Hematopoietic multipotent progenitor cell treated with erythropoietin and hydrocortisone succinate and interleukin-3 and kit ligand, for 15 days (in vitro differentiated cells): ENCODE results near the gene BACH2.
"Not testable (repeated sequence)": the region's sequence is repeated elsewhere in the genome, so short reads cannot be mapped to it uniquely, and the experiment has no call there.

Experiments
- DNase-seq: peaks from one replicate; pipeline ENCODE4 v3.0.0-alpha.2; 2015; ENCODE audit warnings: low spot score

BACH2 gene

GRCh38 chr6:89987830-89988229, 308.8 kb downstream of the BACH2 start:
- no peak for DNase-seq

DNA sequence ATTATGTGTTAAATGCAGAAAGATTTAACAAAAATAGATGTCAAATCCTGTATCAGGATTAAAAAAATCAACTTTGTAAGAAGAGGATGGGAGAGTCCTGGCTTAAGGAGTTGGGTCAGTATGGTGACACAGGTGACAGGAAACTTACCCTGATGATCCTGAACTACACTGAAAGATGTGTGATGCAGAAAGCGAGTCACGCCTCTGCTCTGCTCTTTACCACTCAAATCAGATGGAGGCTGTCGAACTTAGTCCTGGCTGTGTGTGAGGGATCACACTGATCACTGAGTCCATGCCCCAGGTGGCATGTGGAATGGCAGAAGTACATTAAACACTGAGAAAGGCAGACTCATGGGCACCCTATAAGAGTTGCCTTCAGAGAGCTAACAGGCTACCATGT, 309.5 kb downstream of the BACH2 start:
- DNase-seq = no peak

DNA sequence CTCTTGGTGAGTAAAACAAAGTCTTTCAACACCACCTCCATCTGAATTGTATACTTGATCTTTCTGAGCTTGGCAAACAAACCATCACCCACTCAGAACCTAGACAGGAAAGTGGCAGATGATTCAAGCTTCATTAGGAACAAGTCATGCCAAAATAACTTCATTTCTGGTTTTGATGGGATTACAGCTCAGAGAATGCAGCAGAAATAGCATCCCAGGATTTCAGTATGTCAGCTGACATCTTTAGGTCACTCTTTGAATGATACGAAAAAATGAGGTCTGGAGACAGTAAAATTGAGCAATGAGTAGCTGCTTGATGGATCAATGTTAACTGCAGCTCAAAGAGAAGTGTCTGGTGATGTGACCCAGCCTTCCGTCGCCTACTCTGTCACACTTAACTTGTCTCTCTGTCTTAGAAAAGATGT, 310.0 kb downstream of the BACH2 start:
- no peak for DNase-seq

- DNase-seq = no peak
Measured at GRCh38 chr6:89985751-89986493, 310.7 kb downstream of the BACH2 start.

DNA sequence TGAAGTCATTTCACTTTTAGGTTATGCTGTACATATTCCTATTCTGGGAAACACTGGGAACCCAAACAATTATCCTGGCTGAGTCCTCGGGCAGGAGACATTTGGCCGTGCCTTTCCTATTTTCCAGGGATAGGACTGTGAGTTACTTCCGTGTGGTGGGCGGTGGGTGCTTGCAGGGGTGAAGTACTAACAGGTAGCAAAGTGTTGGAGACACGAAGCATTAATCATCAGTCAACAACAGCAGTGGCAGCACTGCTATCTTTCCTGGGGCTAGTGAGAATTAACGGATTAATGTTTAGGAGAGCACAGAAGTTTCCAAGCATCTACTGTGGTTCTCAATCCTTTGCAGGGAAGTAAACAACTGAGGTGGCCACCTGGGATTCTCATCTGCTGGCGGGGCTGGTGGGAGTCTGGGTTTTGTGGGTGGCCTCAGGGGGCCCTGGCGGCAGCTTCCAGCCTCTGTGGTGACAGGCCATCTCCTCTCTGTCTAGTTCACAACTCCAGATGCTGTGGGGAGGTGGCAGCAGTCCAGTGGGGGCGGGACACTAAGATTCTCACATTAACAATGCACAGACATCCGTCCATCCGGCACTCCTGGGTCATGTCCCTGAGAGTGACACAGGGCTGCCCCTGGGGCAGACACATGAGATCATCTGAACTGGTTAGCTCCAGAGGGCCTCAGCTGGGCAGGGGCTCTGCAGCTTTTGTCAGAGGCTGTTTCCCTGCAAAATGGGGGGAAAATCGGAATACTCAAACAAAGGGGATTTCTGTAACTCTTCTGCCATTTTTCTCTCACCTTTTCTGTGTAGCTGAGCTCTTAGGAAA, 311.5 kb downstream of the BACH2 start:
- DNase-seq = no peak

DNA sequence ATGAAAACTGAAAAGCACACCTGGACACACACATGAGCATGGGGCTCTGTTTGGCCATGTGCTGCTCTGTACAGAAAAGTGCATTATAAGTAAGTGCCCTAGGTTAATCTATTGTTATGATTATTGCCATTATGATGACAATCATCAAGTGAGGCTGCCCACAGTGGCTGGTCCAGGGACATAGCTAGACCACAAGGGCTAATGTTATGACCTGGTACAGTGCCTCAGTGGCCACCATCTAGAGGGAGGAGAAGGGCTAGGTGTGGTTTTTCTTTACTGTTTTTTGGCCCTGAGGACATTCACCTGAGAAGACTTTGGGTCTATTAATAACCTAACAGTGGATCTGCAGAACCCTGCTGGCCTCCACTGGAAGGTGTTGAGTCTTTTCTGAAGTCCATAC, 316.3 kb downstream of the BACH2 start:
- DNase-seq = no peak

DNA sequence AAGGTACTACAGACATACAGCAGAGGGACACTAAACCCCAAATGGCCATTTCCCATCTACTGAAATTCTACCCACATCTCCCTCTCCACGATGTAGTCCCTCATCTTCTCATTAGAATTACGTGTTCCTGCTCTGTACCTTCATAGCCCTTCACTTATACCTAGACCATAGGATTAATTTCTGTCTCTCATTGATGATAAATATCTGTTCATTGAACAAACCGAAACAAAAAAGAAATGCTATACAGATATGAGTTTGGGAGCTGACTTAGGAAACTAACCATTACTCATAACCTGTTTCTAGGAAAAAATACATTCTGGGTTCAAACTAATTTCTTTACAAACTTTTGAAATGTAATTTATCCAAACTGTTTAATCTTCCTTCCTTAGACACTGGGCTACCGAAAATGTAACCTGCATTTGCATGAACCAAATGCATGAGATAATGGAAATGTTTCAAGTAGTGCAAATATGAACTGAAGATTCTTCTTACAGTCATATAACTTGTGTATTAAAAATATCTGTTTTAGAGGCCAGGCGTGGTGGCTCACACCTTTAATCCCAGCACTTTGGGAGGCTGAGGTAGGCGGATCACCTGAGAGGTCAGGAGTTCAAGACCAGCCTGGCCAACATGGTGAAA, 317.0 kb downstream of the BACH2 start:
- no peak for DNase-seq

- DNase-seq = no peak
Measured at GRCh38 chr6:89978749-89979145, 317.9 kb downstream of the BACH2 start.

- DNase-seq = no peak
Measured at GRCh38 chr6:89977808-89978748, 318.6 kb downstream of the BACH2 start.

DNA sequence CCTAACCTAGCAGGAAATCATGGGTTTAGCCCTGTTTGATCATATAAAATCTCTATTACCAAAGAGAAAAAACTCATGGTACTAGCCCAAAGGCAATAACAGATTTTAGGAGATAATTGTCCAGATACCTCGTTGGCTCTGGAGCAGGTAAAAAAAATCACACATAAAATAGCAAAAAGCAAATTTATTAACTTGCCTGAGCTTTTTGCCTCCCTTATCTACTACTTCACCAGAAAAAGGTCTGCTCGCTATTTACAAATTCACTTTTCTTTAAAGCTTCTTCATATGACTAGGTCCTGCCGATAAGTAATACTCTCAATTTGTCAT, 320.0 kb downstream of the BACH2 start:
- no peak for DNase-seq

GRCh38 chr6:89975991-89976693, 320.5 kb downstream of the BACH2 start:
- DNase-seq = no peak

DNA sequence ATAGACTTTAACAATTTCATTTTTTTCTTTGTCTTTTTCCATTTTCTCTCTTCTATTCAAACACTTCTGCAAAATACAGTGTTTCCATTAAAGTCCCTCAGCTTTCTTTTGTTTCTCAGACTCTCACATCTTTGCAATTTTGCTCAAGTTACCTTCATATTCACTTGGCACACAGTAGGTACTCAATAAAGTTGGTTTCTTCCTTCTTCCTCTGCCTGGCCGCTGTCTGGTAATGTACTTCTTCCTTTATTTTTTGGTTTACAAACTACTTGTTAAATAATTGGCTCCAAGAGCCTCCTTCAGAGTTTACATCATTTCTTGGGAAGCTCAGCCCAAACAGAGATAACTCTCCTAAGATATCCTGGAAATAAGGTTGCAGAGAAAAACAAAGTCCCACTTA, 321.3 kb downstream of the BACH2 start:
- no peak for DNase-seq

GRCh38 chr6:89974834-89975233, 321.8 kb downstream of the BACH2 start:
- no peak for DNase-seq

DNA sequence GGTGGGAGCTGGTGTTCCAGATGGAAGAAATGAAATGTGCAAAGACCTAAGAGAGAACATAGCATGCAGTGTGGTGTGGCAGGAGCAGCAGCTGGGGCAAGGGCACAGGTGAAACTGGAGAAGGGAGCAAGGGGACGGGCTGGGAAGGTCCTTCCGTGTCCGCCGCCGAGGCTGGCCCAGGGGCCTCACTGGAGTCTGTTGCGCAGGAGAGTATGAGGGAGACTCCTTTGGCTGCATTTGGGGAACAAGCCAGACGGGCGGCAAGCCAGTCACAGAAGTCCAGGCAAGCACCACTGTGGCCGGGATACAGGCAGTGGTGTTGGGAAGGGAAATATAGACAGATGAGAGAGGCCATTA, 324.6 kb downstream of the BACH2 start:
- DNase-seq = no peak

GRCh38 chr6:89971338-89972024, 325.2 kb downstream of the BACH2 start:
- not testable (repeated sequence) for DNase-seq

DNA sequence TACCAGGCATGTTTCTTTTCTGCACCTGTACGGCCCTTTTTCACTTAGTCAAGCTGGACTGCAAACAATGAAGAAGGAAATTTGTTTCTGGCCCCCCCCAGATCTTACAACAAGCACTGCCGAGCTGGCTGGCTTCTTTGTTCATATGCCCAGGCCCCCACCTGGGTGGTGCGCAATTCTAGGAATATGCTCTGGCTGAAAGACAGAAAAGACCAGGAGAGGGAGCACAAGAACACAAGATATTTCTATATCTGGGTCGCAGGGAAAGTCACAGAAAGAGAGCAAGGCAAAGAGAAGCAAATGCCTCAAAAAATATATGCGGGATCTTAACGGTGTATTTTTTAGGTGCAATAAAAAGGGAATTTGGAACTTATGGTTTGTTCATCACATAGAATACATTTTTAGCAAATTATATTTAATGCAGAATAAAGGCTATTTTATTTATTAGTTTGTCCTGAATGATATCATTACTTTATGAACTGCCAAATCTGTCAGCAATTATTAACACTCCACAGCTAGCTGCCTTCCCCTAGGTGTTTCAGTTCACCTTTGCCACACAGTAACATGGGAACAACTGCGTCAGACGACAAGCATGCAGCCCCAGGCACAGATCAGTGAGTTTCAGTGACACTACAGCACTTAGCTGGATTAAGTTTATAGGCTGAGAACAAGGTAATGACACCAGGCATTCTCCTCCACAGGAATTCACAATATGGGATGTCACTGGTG, 325.9 kb downstream of the BACH2 start:
- peak; percentile 27 for DNase-seq

GRCh38 chr6:89970072-89970471, 326.6 kb downstream of the BACH2 start:
- no peak for DNase-seq

GRCh38 chr6:89966913-89967312, 329.7 kb downstream of the BACH2 start:
- DNase-seq = no peak

DNA sequence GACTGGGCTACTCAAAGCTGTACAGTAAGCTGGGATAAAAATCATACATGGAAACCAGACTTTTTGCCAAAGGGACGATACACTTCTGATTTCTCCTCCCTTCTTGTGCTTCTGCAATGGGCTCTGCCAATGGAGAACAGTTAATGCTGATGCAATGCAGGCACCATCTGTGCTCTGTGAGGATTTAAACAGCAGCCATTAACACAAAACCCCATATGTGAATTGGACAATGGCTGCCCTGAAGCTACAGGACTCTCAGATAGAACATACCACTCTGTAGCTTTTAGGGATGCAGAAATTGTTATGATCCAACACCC, 330.5 kb downstream of the BACH2 start:
- no peak for DNase-seq
